GM19025 (cell line): ENCODE measurements around the gene PGLYRP1.

Experiments
- ATAC-seq: cut with Tn5 transposase; IDR thresholded peaks from one replicate; pipeline ENCODE4 v1.9.1; 2021; ENCODE audit warnings: mild to moderate bottlenecking, low read depth, moderate library complexity; ENCODE audit not compliant: unreplicated experiment

Gene PGLYRP1

DNA sequence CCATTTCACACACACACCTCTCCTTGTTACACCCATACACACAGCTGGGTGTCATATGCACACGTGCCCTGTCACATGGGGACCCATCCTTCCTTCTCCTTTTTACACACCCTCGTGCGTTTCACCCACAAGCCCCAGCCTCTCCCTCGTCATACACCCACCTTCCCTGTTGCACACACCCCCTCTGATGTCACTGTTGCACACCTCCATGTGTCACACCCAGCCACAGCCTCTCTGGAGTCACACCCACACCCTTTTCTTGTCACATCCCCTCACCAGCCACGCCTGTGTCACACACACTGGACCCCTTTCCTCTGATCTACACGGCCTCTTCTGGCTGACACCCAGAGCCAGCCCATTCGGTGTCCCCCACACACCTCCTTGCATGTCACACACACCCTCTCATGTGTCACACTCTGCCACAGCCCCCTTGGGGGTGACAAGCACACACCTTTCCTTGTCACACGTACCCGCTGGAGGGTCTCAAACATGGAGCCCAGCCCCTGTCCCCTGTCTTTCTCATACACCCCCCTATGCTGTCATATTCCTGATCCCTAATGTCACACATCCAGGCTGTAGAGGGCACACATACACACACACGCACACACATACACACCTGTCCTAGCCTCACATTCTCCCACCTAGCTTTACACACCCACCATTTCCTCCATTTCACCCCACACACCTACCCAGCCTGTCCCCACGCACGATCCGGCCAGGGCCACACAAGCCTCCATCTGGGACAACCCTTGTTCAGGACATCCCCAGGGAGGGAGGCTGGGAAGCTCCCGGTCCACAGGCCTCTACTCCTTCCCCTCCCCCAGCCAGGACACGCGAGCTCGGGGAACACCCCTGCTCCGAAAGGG is 50.5 kb downstream of the PGLYRP1 start:
- ATAC-seq = no peak

- ATAC-seq = no peak
These were observed 51.5 kb downstream of the PGLYRP1 start for GRCh38 chr19:45971260-45971902.

DNA sequence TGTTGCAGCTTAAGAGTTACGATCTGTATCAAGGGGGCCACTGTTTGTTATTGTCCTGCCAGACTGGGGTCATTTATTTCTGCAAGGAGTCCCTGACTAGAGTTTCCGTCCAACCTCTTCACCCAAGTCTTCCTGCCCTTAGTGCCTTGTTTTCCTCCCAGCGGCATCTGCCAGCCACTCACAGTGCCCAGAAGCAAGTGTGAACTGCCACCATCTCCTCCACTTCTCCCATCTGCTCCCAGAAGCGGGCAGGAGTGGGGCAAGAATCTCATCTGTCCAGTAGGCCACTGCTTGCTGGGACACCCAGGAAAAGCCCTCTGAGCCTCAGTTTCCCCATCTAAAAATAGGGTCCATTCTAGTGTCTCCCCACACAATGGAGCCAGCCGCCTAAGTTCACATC is 53.2 kb downstream of the PGLYRP1 start:
- no peak for ATAC-seq
